K562 (cell line): ENCODE measurements around the gene NDUFAF8. TPM values are rescaled to one million over a fixed set of nuclear protein-coding genes. Genes with fewer than 3 reads are reported as not detected.
A peak's percentile ranks its signal among the peaks of the same experiment; 100 is the strongest.

Experiments used
- BHLHE40 ChIP-seq: IDR thresholded peaks from 2 replicates; pipeline ENCODE4 v1.6.1; 2011; ENCODE audit warnings: low read length, improper control_type of control experiment
- CBX1 ChIP-seq: sonication (generic); IDR thresholded peaks from 2 replicates; pipeline ENCODE4 v1.6.1; 2016; ENCODE audit warnings: antibody characterized with exemption, low read depth, mild to moderate bottlenecking
- CREM ChIP-seq: IDR thresholded peaks from 2 replicates; pipeline ENCODE4 v1.6.1; 2014; ENCODE audit warnings: antibody characterized with exemption, low read depth
- DMBX1 ChIP-seq: fragments of 250-450 bp; sonication (Bioruptor Pico); IDR thresholded peaks from 2 replicates; pipeline ENCODE4 v1.8.0; 2022; ENCODE audit warnings: inconsistent platforms, mild to moderate bottlenecking, moderate library complexity, borderline replicate concordance
- E2F3 ChIP-seq: fragments of 250-450 bp; sonication (Bioruptor Pico); IDR thresholded peaks from 2 replicates; pipeline ENCODE4 v1.4.0; 2020; ENCODE audit warnings: mild to moderate bottlenecking
- EHMT2 ChIP-seq: fragments of 450-650 bp; IDR thresholded peaks from 2 replicates; pipeline ENCODE4 v1.6.1; 2018; ENCODE audit warnings: antibody characterized with exemption
- ETS1 ChIP-seq: conservative IDR thresholded peaks from 2 replicates; pipeline ENCODE4 v1.6.1; 2011; ENCODE audit warnings: low read depth, mild to moderate bottlenecking, low read length; ENCODE audit not compliant: control insufficient read depth
- ETV1 ChIP-seq: fragments of 450-650 bp; conservative IDR thresholded peaks from 2 replicates; pipeline ENCODE4 v1.6.1; 2016; ENCODE audit warnings: missing genetic modification characterization, control low read depth, low read depth, missing compliant biosample characterization
- HMBOX1 ChIP-seq: sonication (generic); IDR thresholded peaks from 2 replicates; pipeline ENCODE4 v1.6.1; 2016
- KLF13 ChIP-seq: fragments of 450-650 bp; IDR thresholded peaks from 2 replicates; pipeline ENCODE4 v1.6.1; 2016; ENCODE audit warnings: missing genetic modification characterization, low read depth, mild to moderate bottlenecking, missing compliant biosample characterization, moderate library complexity, borderline replicate concordance
- MCM5 ChIP-seq: fragments of 450-650 bp; IDR thresholded peaks from 2 replicates; pipeline ENCODE4 v1.6.1; 2016; ENCODE audit warnings: low read depth
- NFE2L1 ChIP-seq: fragments of 450-650 bp; IDR thresholded peaks from 2 replicates; pipeline ENCODE4 v1.6.1; 2016; ENCODE audit warnings: missing genetic modification characterization, low read depth, mild to moderate bottlenecking, missing compliant biosample characterization, moderate library complexity, borderline replicate concordance
- NFYB ChIP-seq: IDR thresholded peaks from 2 replicates; pipeline ENCODE4 v1.6.1; 2011; ENCODE audit warnings: mild to moderate bottlenecking, moderate library complexity; ENCODE audit not compliant: insufficient read length; ENCODE audit errors: extremely low read depth
- RBM15 ChIP-seq: fragments of 200-400 bp; formaldehyde crosslinking; IDR thresholded peaks from 2 replicates; pipeline ENCODE4 v1.6.1; 2018; ENCODE audit warnings: mild to moderate bottlenecking, low read length, moderate library complexity; ENCODE audit not compliant: insufficient read depth
- SRSF3 ChIP-seq: fragments of 200-400 bp; formaldehyde crosslinking; IDR thresholded peaks from 2 replicates; pipeline ENCODE4 v1.6.1; 2016; ENCODE audit warnings: mild to moderate bottlenecking, low read length, moderate library complexity; ENCODE audit not compliant: insufficient read depth
- STAT5B ChIP-seq: fragments of 250-450 bp; sonication (Bioruptor Pico); IDR thresholded peaks from 2 replicates; pipeline ENCODE4 v1.8.0; 2021; ENCODE audit warnings: mild to moderate bottlenecking, inconsistent platforms
- TARDBP ChIP-seq: fragments of 450-650 bp; IDR thresholded peaks from 2 replicates; pipeline ENCODE4 v1.6.1; 2016
- UBTF ChIP-seq, 2 experiments: IDR thresholded peaks; 2 replicates each; pipeline ENCODE4 v1.6.1; 2012; ENCODE audit warnings: improper control_type of control experiment in 2 of 2, low read depth in 2 of 2, low read length in 2 of 2, borderline replicate concordance in 1 of 2
- ZBTB1 ChIP-seq: sonication (generic); formaldehyde crosslinking; IDR thresholded peaks from 2 replicates; pipeline ENCODE4 v1.8.1; 2023; ENCODE audit warnings: missing genetic modification reagents, low read depth, mild to moderate bottlenecking, borderline replicate concordance
- ZBTB7A ChIP-seq: IDR thresholded peaks from 2 replicates; pipeline ENCODE4 v1.6.1; 2011; ENCODE audit warnings: low read depth, mild to moderate bottlenecking, low read length, moderate library complexity, borderline replicate concordance; ENCODE audit not compliant: control insufficient read depth
- ZFX ChIP-seq: sonication (generic); formaldehyde crosslinking; IDR thresholded peaks from 2 replicates; pipeline ENCODE4 v1.8.0; 2022; ENCODE audit warnings: mild to moderate bottlenecking, missing genetic modification reagents, moderate library complexity
- ZNF224 ChIP-seq: sonication (generic); formaldehyde crosslinking; IDR thresholded peaks from 2 replicates; pipeline ENCODE4 v1.8.0; 2022; ENCODE audit warnings: mild to moderate bottlenecking, missing genetic modification reagents
- ZNF444 ChIP-seq: fragments of 250-450 bp; sonication (Bioruptor Pico); IDR thresholded peaks from 2 replicates; pipeline ENCODE4 v1.4.0; 2020; ENCODE audit warnings: mild to moderate bottlenecking, moderate library complexity
- polyA plus RNA-seq, 8 experiments: library from polyadenylated mRNA; depleted of rRNA in 4 of 8; stranded (reverse) in 5 of 8; unstranded in 3 of 8; fragments of >200 nt; fragmentation: Nextera tagmentation in 2 of 8; fragmentation: Illumina TruSeq in 1 of 8; extraction: Ambion mirVana in 2 of 8; extraction: Trizol in 1 of 8; gene quantifications; 2 replicates each; pipeline versions ENCODE4 v1.2.1 to v1.2.3, GENCODE V29; 2011 to 2014; ENCODE audit warnings: inconsistent platforms in 1 of 8, missing spikeins in 1 of 8
- total RNA-seq, 7 experiments: library from RNA; depleted of rRNA in 6 of 7; stranded (reverse); fragments of >200 nt in 6 of 7; fragmentation: Illumina TruSeq in 2 of 7; extraction: Trizol in 2 of 7; gene quantifications; 2 replicates each; pipeline versions ENCODE4 v1.2.1 to v1.2.3, GENCODE V29; 2011 to 2021; ENCODE audit warnings: low replicate concordance in 1 of 7

Gene NDUFAF8
- total and polyA plus RNA-seq, 9 of the 15 experiments (the other 6 are each of a cell fraction or from before 2014, with no cell fraction given): 13.5 to 144 (median 90.0) TPM

GRCh38 chr17:81193470-81194224 is 45.5 kb upstream of the NDUFAF8 start (continued):
- peak; percentile 61 for TF ChIP-seq BHLHE40
- no peak for TF ChIP-seq ZNF444 (CRISPR knock-in tag)
- TF ChIP-seq NFYB: no peak
- no peak for TF ChIP-seq NFE2L1 (tag)
- TF ChIP-seq HMBOX1: no peak
- TF ChIP-seq STAT5B (CRISPR knock-in tag): no peak
- 0 out of 2 replicates have a peak, but pooled peaks have one; percentile 32 for TF ChIP-seq ZBTB7A
- no peak for TF ChIP-seq CREM
- TF ChIP-seq TARDBP: no peak
- TF ChIP-seq ETV1: no peak
- no peak for TF ChIP-seq SRSF3
- TF ChIP-seq EHMT2: no peak
- no peak for TF ChIP-seq CBX1
- no peak for TF ChIP-seq DMBX1
- no peak for TF ChIP-seq RBM15
- no peak for TF ChIP-seq ETS1
- TF ChIP-seq MCM5: no peak
- peak; percentile 40; the same call in 1 of the 2 replicates for TF ChIP-seq E2F3 (CRISPR knock-in tag)
- peak in 1 of 2 experiments; percentile 79; a peak in 1 of 4 replicates for TF ChIP-seq UBTF (IDR thresholded peaks at IDR 0.05; ENCODE audit: borderline replicate concordance in 1 of 2, low read depth in 2 of 2, low read length in 2 of 2)
- TF ChIP-seq ZNF224 (CRISPR knock-in tag): no peak
- no peak for TF ChIP-seq ZBTB1 (CRISPR knock-in tag)
- no peak for TF ChIP-seq KLF13 (tag)
- peak; percentile 86 for TF ChIP-seq ZFX (CRISPR knock-in tag)
